GM12892 (cell line): ENCODE measurements around the gene ADAMTS3.

Experiments used
- POLR2A ChIP-seq: IDR thresholded peaks from 2 replicates; pipeline ENCODE4 v1.6.1; 2011; ENCODE audit warnings: low read depth, low read length, control low read depth
- TAF1 ChIP-seq: IDR thresholded peaks from 2 replicates; pipeline ENCODE4 v1.6.1; 2011; ENCODE audit warnings: low read depth, mild to moderate bottlenecking, control low read depth, low read length, borderline replicate concordance

GRCh38 chr4:72397314-72397713 lies 171.7 kb downstream of the ADAMTS3 start:
- TF ChIP-seq TAF1, result no peak
- no peak for TF ChIP-seq POLR2A
